HG02759 (cell line): Measurements from ENCODE around the gene DAGLA.

Experiments used
- ATAC-seq: cut with Tn5 transposase; IDR thresholded peaks from one replicate; pipeline ENCODE4 v1.9.1; 2021; ENCODE audit warnings: mild to moderate bottlenecking, moderate library complexity; ENCODE audit not compliant: unreplicated experiment

The DAGLA gene

GRCh38 chr11:61775606-61776554 is 95.7 kb downstream of the DAGLA start:
- no peak for ATAC-seq

GRCh38 chr11:61776561-61777075 is 96.4 kb downstream of the DAGLA start:
- peak; percentile 45 for ATAC-seq

- no peak for ATAC-seq
Measured at GRCh38 chr11:61777234-61778090, 97.3 kb downstream of the DAGLA start.

GRCh38 chr11:61778357-61778886 is 98.2 kb downstream of the DAGLA start:
- no peak for ATAC-seq

- ATAC-seq = no peak
Measured at GRCh38 chr11:61778920-61779650, 98.9 kb downstream of the DAGLA start.

GRCh38 chr11:61779666-61780525 is 99.7 kb downstream of the DAGLA start:
- ATAC-seq = no peak

GRCh38 chr11:61780581-61781162 is 100.5 kb downstream of the DAGLA start:
- ATAC-seq = no peak

GRCh38 chr11:61781585-61781984 is 101.4 kb downstream of the DAGLA start:
- no peak for ATAC-seq

- no peak for ATAC-seq
Measured at GRCh38 chr11:61782299-61782698, 102.1 kb downstream of the DAGLA start.

- ATAC-seq = no peak
Measured at GRCh38 chr11:61782841-61783240, 102.7 kb downstream of the DAGLA start.

- no peak for ATAC-seq
Measured at GRCh38 chr11:61783717-61784505, 103.7 kb downstream of the DAGLA start.

- no peak for ATAC-seq
Measured at GRCh38 chr11:61784506-61784805, 104.3 kb downstream of the DAGLA start.

- no peak for ATAC-seq
Measured at GRCh38 chr11:61785837-61786402, 105.7 kb downstream of the DAGLA start.

- ATAC-seq = no peak
Measured at GRCh38 chr11:61787928-61788491, 107.8 kb downstream of the DAGLA start.

- no peak for ATAC-seq
Measured at GRCh38 chr11:61791737-61792309, 111.6 kb downstream of the DAGLA start.

GRCh38 chr11:61792310-61793082 is 112.3 kb downstream of the DAGLA start, which contains the start of the genes FEN1 and TMEM258:
Gene FEN1, plus strand, starts transcription at chr11:61792911. Its CDS starts 2,451 bp downstream, at chr11:61795362.
Gene TMEM258, minus strand, starts transcription at chr11:61792599. Its CDS starts 41 bp downstream, at chr11:61792558.
- ATAC-seq = peak; percentile 89
